Measurements from ENCODE around the gene THSD4.

THSD4 gene

DNA sequence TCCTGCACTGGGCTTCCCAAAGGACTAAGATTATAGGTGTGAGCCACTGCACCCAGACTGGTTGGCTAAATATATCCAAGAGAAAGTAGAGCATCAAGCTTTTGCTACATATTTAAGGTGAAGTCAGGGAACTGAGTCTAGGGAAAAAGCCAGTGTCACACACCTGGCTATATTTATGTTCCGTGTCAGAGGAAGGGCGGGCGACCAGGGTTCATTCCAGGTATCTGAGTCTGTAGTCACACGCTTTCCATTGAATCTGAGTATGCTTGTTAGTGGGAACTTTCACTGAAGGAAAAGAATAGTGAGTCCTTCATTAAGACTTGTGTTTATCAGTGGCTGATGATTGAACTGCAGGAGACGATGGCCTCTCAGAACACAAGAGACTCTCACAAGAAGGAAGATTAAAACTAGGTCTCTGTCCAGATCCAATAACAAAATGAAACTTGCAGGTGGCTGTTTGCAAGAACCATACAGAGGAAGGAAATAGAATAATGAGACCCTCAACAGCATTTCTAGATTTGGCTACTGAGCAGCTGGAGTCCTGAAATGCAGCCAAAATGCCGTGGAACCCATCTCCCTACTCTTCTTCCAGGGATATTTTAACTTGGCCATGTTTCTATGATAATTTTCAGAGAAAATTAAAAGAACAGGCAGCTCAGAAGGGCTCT is 276.3 kb downstream of the THSD4 start:
- no peaks in the 10 kb centered on the region for H4K20me1 ChIP-seq (ENCODE audit: insufficient read depth, low read length)
- no peaks in the 10 kb centered on the region for H3K79me2 ChIP-seq (ENCODE audit: insufficient read depth, low read length)
- no peak overlapping the region for H3K27ac ChIP-seq (ENCODE audit: low read depth, low read length, poor library complexity, severe bottlenecking)
- H3K9me2 ChIP-seq (ENCODE audit: low read depth, low read length) = no peaks in the 10 kb centered on the region
- TF ChIP-seq, protein P1, sequence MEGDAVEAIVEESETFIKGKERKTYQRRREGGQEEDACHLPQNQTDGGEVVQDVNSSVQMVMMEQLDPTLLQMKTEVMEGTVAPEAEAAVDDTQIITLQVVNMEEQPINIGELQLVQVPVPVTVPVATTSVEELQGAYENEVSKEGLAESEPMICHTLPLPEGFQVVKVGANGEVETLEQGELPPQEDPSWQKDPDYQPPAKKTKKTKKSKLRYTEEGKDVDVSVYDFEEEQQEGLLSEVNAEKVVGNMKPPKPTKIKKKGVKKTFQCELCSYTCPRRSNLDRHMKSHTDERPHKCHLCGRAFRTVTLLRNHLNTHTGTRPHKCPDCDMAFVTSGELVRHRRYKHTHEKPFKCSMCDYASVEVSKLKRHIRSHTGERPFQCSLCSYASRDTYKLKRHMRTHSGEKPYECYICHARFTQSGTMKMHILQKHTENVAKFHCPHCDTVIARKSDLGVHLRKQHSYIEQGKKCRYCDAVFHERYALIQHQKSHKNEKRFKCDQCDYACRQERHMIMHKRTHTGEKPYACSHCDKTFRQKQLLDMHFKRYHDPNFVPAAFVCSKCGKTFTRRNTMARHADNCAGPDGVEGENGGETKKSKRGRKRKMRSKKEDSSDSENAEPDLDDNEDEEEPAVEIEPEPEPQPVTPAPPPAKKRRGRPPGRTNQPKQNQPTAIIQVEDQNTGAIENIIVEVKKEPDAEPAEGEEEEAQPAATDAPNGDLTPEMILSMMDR (IDR thresholded peaks at IDR 0.05; ENCODE audit: low read length) = no peak
- TF ChIP-seq EZH2 (IDR thresholded peaks at IDR 0.05; ENCODE audit: borderline replicate concordance, low read length) = no peak
- H3K4me3 ChIP-seq (ENCODE audit: low read depth, low read length, poor library complexity, severe bottlenecking) = no peak overlapping the region
- H3F3A ChIP-seq (ENCODE audit: insufficient read depth, low read length) = no peaks in the 10 kb centered on the region
- H3K4me2 ChIP-seq (ENCODE audit: low read length) = no peak overlapping the region
- no peaks in the 10 kb centered on the region for H3K4me1 ChIP-seq (ENCODE audit: insufficient read depth, low read length, severe bottlenecking)
- H3K27me3 ChIP-seq (ENCODE audit: insufficient read depth, low read length) = 0 out of 2 replicates have a peak, but pooled peaks cover 4% of the 10 kb centered on the region
- no peaks in the 10 kb centered on the region for H3K9me3 ChIP-seq (ENCODE audit: low read length)
- no peak overlapping the region for H3K9ac ChIP-seq (ENCODE audit: low read length)
- no peak overlapping the region for H2AFZ ChIP-seq (ENCODE audit: low read length)
- no peaks in the 10 kb centered on the region for H3K36me3 ChIP-seq (ENCODE audit: insufficient read depth, low read length)

DNA sequence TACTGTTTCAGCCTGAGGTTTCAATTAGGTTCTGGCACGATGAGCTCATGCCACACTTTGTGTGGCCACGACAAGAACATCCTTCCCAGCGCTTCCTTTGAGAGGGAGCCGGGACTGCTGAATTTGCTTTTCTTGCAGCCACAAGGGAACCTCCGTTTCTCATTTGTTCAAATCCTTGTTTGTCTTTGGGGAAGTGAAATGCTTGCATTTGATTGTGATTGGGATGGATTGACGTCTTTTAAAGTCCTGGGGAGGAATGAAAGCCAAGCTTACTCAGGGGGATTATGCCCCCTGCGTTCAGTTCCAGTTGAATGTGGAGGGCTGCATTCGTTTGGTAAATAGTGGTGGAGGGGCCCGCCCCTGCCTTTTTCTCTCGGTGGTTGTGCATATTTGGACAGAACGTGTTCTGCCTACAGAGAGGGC is 277.6 kb downstream of the THSD4 start:
- TF ChIP-seq, protein P1 (IDR thresholded peaks at IDR 0.05; ENCODE audit: low read length) = no peak
- no peak for TF ChIP-seq EZH2 (IDR thresholded peaks at IDR 0.05; ENCODE audit: borderline replicate concordance, low read length)
- Histone ChIP-seq H3K36me3 (ENCODE audit: insufficient read depth, low read length) (no peaks in the 10 kb centered on the region), H3K9me3 (ENCODE audit: low read length) (no peaks in the 10 kb centered on the region), H3K4me3 (ENCODE audit: low read depth, low read length, poor library complexity, severe bottlenecking) (no peak overlapping the region), H3K27ac (ENCODE audit: low read depth, low read length, poor library complexity, severe bottlenecking) (no peak overlapping the region), H3K27me3 (ENCODE audit: insufficient read depth, low read length) (0 out of 2 replicates have a peak, but pooled peaks cover 4% of the 10 kb centered on the region), H3K9me2 (ENCODE audit: low read depth, low read length) (no peaks in the 10 kb centered on the region), H3K4me1 (ENCODE audit: insufficient read depth, low read length, severe bottlenecking) (no peaks in the 10 kb centered on the region), H3K4me2 (ENCODE audit: low read length) (no peak overlapping the region), H3K79me2 (ENCODE audit: insufficient read depth, low read length) (no peaks in the 10 kb centered on the region), H3F3A (ENCODE audit: insufficient read depth, low read length) (no peaks in the 10 kb centered on the region), H2AFZ (ENCODE audit: low read length) (no peak overlapping the region), H3K9ac (ENCODE audit: low read length) (no peak overlapping the region), H4K20me1 (ENCODE audit: insufficient read depth, low read length) (no peaks in the 10 kb centered on the region)

DNA sequence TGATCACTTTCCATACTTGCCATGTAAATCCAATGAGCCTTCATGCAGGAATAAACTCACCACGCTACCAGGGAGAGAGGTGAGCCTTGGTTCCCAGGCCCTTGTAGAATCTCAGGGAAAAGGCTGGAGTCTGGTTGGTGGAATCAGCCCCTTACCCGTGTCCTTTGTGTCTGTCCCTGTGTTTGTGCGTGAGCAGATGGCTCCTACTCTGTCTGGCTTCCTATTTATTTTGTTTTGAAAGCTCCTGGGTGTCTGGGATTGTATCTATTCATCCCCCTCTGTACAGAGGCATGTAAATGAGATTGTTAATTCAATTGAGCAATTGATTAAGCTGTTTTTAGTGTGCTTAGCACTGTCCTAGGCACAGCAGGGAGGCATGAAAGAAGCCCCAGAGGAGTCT is 278.1 kb downstream of the THSD4 start:
- TF ChIP-seq, protein P1 (IDR thresholded peaks at IDR 0.05; ENCODE audit: low read length) = no peak
- no peak for TF ChIP-seq EZH2 (IDR thresholded peaks at IDR 0.05; ENCODE audit: borderline replicate concordance, low read length)
- H3K4me3 ChIP-seq (ENCODE audit: low read depth, low read length, poor library complexity, severe bottlenecking) = no peak overlapping the region
- no peaks in the 10 kb centered on the region for H3K27me3 ChIP-seq (ENCODE audit: insufficient read depth, low read length)
- no peaks in the 10 kb centered on the region for H3K36me3 ChIP-seq (ENCODE audit: insufficient read depth, low read length)
- H3K4me1 ChIP-seq (ENCODE audit: insufficient read depth, low read length, severe bottlenecking) = no peaks in the 10 kb centered on the region
- H3K27ac ChIP-seq (ENCODE audit: low read depth, low read length, poor library complexity, severe bottlenecking) = no peak overlapping the region
- H3K9me2 ChIP-seq (ENCODE audit: low read depth, low read length) = no peaks in the 10 kb centered on the region
- H4K20me1 ChIP-seq (ENCODE audit: insufficient read depth, low read length) = no peaks in the 10 kb centered on the region
- no peak overlapping the region for H3K4me2 ChIP-seq (ENCODE audit: low read length)
- no peaks in the 10 kb centered on the region for H3F3A ChIP-seq (ENCODE audit: insufficient read depth, low read length)
- no peaks in the 10 kb centered on the region for H3K9me3 ChIP-seq (ENCODE audit: low read length)
- H3K79me2 ChIP-seq (ENCODE audit: insufficient read depth, low read length) = no peaks in the 10 kb centered on the region
- H2AFZ ChIP-seq (ENCODE audit: low read length) = no peak overlapping the region
- no peak overlapping the region for H3K9ac ChIP-seq (ENCODE audit: low read length)
